Vagina (tissue), 2 donors: ENCODE data around the gene C5orf15. TPM values are rescaled to one million over a fixed set of nuclear protein-coding genes. Genes with fewer than 3 reads are reported as not detected.

ENCODE experiments used
- DNase-seq, 2 donors: peaks; one replicate each; pipeline ENCODE4 v3.0.0-alpha.2; 2017; ENCODE audit errors: extremely low spot score in 2 of 2
- H3K27ac ChIP-seq: fragments of 200-600 bp; sonication (generic); one replicate; pipeline ENCODE4 v1.5.1; 2019
- H3K27me3 ChIP-seq: fragments of 200-600 bp; sonication (generic); one replicate; pipeline ENCODE4 v1.5.1; 2019
- H3K36me3 ChIP-seq, 2 donors: fragments of 200-600 bp; sonication (generic); one replicate each; pipeline ENCODE4 v1.5.1; 2017 to 2019
- H3K4me1 ChIP-seq: fragments of 200-600 bp; sonication (generic); one replicate; pipeline ENCODE4 v1.5.1; 2019
- H3K4me3 ChIP-seq, 2 donors: fragments of 200-600 bp; sonication (generic); 1 replicate in 1 of 2; 2 replicates in 1 of 2; pipeline ENCODE4 v1.5.1; 2016 to 2019
- H3K9me3 ChIP-seq: fragments of 200-600 bp; sonication (generic); one replicate; pipeline ENCODE4 v1.5.1; 2019
- POLR2A ChIP-seq, 2 donors: fragments of 450-650 bp; IDR thresholded peaks; one replicate each; pipeline ENCODE4 v1.6.1; 2017; ENCODE audit warnings: antibody characterized with exemption in 2 of 2, mild to moderate bottlenecking in 2 of 2, moderate library complexity in 2 of 2
- POLR2AphosphoS5 ChIP-seq, 2 donors: sonication (generic); formaldehyde crosslinking; IDR thresholded peaks; one replicate each; pipeline ENCODE4 v1.9.0; 2017; ENCODE audit warnings: antibody characterized with exemption in 2 of 2, mild to moderate bottlenecking in 2 of 2, low read depth in 1 of 2; ENCODE audit not compliant: insufficient read depth in 1 of 2
- intact Hi-C: fragments of 100-400 bp; cut with DNase I; formaldehyde crosslinking; loops from one replicate; pipeline ENCODE4 v1.15.1; 2023
- total RNA-seq: library from RNA; depleted of rRNA; stranded (reverse); fragments of >200 nt; gene quantifications from one replicate; pipeline ENCODE4 v1.2.3, GENCODE V29; 2016
- TF ChIP-seq, protein P1 (sequence below), 3 experiments: fragments of 450-650 bp in 2 of 3; fragments of 200-600 bp in 1 of 3; sonication (generic) in 1 of 3; IDR thresholded peaks; one replicate each; pipeline ENCODE4 v1.5.1; 2017 to 2019; ENCODE audit warnings: antibody characterized with exemption in 3 of 3, mild to moderate bottlenecking in 2 of 3, moderate library complexity in 2 of 3

The C5orf15 gene
- total RNA-seq, 1 donor from 2014 or later = 35.8 TPM

DNA sequence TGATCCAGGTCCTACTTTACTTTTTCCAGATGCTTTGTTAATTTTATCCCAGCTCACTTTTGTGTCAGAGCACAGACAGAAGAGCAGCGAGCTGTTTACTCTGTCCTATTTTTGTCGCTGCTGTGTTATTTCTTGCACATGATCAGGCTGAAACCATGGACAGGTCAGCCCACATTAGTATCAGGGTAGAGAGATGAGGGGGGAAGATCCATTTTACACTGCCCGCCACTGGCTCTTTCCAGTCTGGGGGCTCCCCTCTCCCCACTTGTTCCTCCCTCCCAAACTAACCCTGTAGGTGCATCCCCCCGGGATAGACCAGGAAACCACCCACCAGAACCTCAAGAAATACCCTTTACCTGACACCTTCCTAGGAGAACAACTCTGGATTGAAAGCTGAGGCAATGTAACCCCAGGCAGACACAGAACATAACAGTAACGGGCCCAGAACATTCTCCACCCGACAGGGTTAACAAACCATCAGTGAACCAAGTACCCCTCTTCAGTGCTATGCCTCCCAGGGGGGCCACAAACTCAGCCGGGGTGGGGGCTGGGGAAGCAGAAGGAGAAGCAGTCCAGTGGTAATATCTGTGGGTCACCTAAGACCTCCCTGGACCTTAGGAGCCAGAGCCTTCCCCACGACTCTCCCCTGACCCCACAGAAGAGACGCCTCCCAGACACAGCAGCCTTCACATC is 26.0 kb upstream of the C5orf15 start:
- TF ChIP-seq POLR2AphosphoS5 (IDR thresholded peaks at IDR 0.05; ENCODE audit: insufficient read depth in 1 of 2, low read depth in 1 of 2) = no peak
- TF ChIP-seq, protein P1, sequence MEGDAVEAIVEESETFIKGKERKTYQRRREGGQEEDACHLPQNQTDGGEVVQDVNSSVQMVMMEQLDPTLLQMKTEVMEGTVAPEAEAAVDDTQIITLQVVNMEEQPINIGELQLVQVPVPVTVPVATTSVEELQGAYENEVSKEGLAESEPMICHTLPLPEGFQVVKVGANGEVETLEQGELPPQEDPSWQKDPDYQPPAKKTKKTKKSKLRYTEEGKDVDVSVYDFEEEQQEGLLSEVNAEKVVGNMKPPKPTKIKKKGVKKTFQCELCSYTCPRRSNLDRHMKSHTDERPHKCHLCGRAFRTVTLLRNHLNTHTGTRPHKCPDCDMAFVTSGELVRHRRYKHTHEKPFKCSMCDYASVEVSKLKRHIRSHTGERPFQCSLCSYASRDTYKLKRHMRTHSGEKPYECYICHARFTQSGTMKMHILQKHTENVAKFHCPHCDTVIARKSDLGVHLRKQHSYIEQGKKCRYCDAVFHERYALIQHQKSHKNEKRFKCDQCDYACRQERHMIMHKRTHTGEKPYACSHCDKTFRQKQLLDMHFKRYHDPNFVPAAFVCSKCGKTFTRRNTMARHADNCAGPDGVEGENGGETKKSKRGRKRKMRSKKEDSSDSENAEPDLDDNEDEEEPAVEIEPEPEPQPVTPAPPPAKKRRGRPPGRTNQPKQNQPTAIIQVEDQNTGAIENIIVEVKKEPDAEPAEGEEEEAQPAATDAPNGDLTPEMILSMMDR (IDR thresholded peaks at IDR 0.05) = no peak
- no peak for TF ChIP-seq POLR2A (IDR thresholded peaks at IDR 0.05)
- intact Hi-C loops = no loop called here
- no peak overlapping the region for H3K4me3 ChIP-seq
- H3K9me3 ChIP-seq = no peaks in the 10 kb centered on the region
- H3K4me1 ChIP-seq = peaks cover 66% of the 10 kb centered on the region
- H3K36me3 ChIP-seq = peaks cover 0 to 20% of the 10 kb centered on the region in 2 donors
- no peak overlapping the region for H3K27ac ChIP-seq
- no peaks in the 10 kb centered on the region for H3K27me3 ChIP-seq
- no peak for DNase-seq

DNA sequence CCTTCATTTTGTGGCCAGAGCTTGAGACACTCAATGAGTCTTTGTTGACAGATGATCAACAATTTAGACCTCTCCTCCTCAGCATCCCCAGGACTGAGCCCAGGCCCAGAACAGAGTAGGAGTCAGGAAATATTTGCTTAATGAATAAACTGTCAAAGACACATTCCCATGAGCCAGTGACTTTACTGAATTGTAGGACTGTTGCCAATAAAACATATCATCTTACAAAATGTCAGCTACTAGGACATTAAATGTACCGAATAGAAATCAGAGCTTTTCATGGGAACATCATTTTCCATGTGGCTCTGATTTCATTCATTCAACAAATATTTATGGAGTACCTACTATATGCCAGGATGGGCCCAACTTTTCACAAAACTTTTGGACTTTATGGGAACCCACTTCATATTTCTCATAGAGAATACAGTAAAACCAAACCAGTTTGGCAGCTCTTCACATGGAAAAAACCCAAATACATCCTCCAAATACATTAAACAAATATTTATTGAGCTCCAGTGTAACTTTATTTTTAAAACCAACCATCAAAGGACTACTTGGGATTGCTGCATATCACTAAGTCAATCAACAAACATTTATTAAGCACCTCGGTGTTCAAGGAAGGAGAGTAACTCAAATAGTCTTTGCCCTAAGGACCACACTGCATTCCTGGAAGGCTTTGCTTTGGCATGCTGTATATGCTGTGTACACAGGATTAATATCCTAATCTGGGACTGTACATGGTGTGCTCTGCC is 24.9 kb upstream of the C5orf15 start:
- Histone ChIP-seq H3K9me3 (no peaks in the 10 kb centered on the region), H3K27ac (no peak overlapping the region), H3K36me3 (peaks cover 0 to 31% of the 10 kb centered on the region in 2 donors), H3K27me3 (no peaks in the 10 kb centered on the region), H3K4me1 (peaks cover 55% of the 10 kb centered on the region), H3K4me3 (no peak overlapping the region)
- intact Hi-C loops = no loop called here
- no peak for DNase-seq
- no peak for TF ChIP-seq POLR2A (IDR thresholded peaks at IDR 0.05)
- TF ChIP-seq POLR2AphosphoS5 (IDR thresholded peaks at IDR 0.05; ENCODE audit: insufficient read depth in 1 of 2, low read depth in 1 of 2) = no peak
- TF ChIP-seq, protein P1 (IDR thresholded peaks at IDR 0.05) = no peak

DNA sequence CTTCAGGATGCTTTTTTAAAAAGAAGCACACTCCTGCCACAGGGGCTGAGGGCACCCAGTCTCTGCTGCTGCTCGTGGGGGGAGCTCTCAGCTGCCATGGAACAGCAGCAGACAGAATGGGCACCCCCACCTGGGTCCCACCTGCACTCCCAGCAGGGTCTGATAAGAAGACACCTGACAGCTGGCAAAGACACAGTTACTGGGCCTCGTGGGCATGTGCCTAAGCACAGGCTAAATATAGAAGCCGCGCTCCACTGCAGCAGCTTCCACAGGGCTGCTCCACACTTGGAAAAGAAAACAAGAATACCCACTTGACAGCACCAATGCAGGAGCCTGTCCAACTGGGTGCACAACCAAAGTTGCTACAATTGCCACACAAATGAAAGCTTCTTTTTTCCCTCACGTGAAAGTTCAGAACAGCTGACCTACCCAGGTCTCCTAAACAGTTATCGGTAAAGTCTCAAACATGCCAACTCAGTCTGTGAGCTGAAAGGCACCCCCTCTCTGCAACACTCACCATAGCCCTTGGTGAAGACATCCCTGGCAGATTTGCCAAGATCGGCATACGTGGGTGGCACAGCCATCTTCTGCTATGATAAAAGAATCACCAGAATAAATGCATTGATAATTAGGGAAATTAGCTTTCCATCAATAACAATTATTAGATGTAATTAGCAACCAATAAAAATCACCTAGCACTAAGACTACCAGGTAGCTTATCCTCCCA is 24.2 kb upstream of the C5orf15 start:
- no peak overlapping the region for H3K4me3 ChIP-seq
- intact Hi-C loops = no loop called here
- H3K27ac ChIP-seq = no peak overlapping the region
- TF ChIP-seq, protein P1 (IDR thresholded peaks at IDR 0.05) = no peak
- TF ChIP-seq POLR2A (IDR thresholded peaks at IDR 0.05) = no peak
- peaks cover 54% of the 10 kb centered on the region for H3K4me1 ChIP-seq
- no peak for DNase-seq
- H3K27me3 ChIP-seq = no peaks in the 10 kb centered on the region
- no peaks in the 10 kb centered on the region for H3K9me3 ChIP-seq
- H3K36me3 ChIP-seq = peaks cover 0 to 39% of the 10 kb centered on the region in 2 donors

DNA sequence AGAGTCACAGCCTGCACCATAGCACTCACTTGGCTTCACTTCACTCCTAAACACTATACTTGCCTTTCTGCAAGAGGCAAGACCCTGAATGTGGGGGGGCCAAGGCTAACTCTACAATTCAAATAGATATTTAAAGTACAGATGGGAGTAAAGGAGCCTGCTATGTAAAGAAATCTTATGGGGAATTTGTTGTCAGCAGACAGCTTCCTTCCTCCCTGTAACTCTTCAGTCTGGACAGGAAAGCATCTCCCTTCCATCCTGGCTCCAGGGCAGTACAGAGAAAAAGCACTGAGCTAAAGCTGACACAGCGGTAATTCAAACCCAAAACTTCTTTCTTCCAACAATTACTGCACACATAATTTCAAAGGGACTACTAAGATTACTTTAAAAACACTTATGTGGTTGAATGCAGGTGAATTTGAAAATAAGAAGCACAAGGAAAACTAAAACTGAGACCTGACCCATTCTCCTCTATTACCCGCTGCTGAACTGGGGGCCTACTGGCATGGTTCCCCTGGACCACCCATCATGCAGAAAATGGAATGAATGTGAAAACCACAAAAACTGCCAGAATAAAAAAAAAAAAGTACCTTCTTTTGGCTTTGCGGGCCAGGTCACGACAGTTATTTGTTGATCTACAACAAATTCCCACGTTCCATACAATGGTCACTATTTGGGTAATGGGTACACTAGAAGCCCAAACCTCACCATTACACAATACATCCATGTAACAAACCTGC is 22.9 kb upstream of the C5orf15 start:
- TF ChIP-seq POLR2AphosphoS5 (IDR thresholded peaks at IDR 0.05; ENCODE audit: insufficient read depth in 1 of 2, low read depth in 1 of 2) (no peak), POLR2A (IDR thresholded peaks at IDR 0.05) (no peak)
- TF ChIP-seq, protein P1 (IDR thresholded peaks at IDR 0.05) = no peak

More for the DNA sequence above, 22.9 kb upstream of the C5orf15 start:
- H3K4me1 ChIP-seq = peaks cover 43% of the 10 kb centered on the region
- H3K4me3 ChIP-seq = no peak overlapping the region
- DNase-seq = no peak
- intact Hi-C loops = no loop called here
- H3K9me3 ChIP-seq = no peaks in the 10 kb centered on the region
- no peak overlapping the region for H3K27ac ChIP-seq
- H3K27me3 ChIP-seq = no peaks in the 10 kb centered on the region
- H3K36me3 ChIP-seq = peaks cover 0 to 49% of the 10 kb centered on the region in 2 donors
